AG10803 (cell line): ENCODE results near the gene NTHL1.

Source experiments
- DNase-seq: peaks from one replicate; pipeline ENCODE4 v3.0.0; 2010; ENCODE audit warnings: low read depth
- H3K4me3 ChIP-seq: 2 replicates; pipeline ENCODE4 v1.5.1; 2011; ENCODE audit warnings: mild to moderate bottlenecking, low read length, control low read depth
- CTCF ChIP-seq: conservative IDR thresholded peaks from 2 replicates; pipeline ENCODE4 v1.5.1; 2011; ENCODE audit warnings: mild to moderate bottlenecking, low read length, control low read depth, inconsistent platforms

Gene NTHL1

GRCh38 chr16:2063861-2064260 lies 16.2 kb upstream of the NTHL1 start:
- no peak for DNase-seq
- no peak for TF ChIP-seq CTCF
- H3K4me3 ChIP-seq: no peak overlapping the region

- no peak for DNase-seq
- H3K4me3 ChIP-seq: no peak overlapping the region
- TF ChIP-seq CTCF: no peak
These were observed 15.2 kb upstream of the NTHL1 start for GRCh38 chr16:2062801-2063200.

- TF ChIP-seq CTCF: no peak
- no peak for DNase-seq
These were observed 13.9 kb upstream of the NTHL1 start for GRCh38 chr16:2061526-2061925.

GRCh38 chr16:2061023-2061422 lies 13.4 kb upstream of the NTHL1 start:
- no peak for TF ChIP-seq CTCF
- H3K4me3 ChIP-seq: no peak overlapping the region
- no peak for DNase-seq

More at GRCh38 chr16:2061526-2061925, 13.9 kb upstream of the NTHL1 start:
- H3K4me3 ChIP-seq: no peak overlapping the region

- TF ChIP-seq CTCF: no peak
- H3K4me3 ChIP-seq: no peak overlapping the region
- DNase-seq: no peak
These were observed 12.7 kb upstream of the NTHL1 start for GRCh38 chr16:2060346-2060745.

- DNase-seq: no peak
These were observed 11.2 kb upstream of the NTHL1 start for GRCh38 chr16:2058872-2059271.

GRCh38 chr16:2058420-2058819 lies 10.8 kb upstream of the NTHL1 start:
- no peak for TF ChIP-seq CTCF
- no peak overlapping the region for H3K4me3 ChIP-seq
- DNase-seq: no peak

More at GRCh38 chr16:2058872-2059271, 11.2 kb upstream of the NTHL1 start:
- TF ChIP-seq CTCF: no peak
- H3K4me3 ChIP-seq: no peak overlapping the region
